MM.1S (cell line): ENCODE measurements around the gene SLIT3.

Experiments
- CTCF ChIP-seq: fragments of 300-600 bp; sonication (generic); IDR thresholded peaks from 2 replicates; pipeline ENCODE4 v1.5.1; 2016; ENCODE audit warnings: antibody characterized with exemption, low read length, mixed read lengths
- EZH2 ChIP-seq: fragments of 300-600 bp; sonication (generic); optimal IDR thresholded peaks from 2 replicates; pipeline ENCODE3; 2017; ENCODE audit warnings: low read depth, mild to moderate bottlenecking, antibody characterized with exemption, low read length, mixed read lengths
- EZH2phosphoT487 ChIP-seq: fragments of 300-600 bp; sonication (generic); IDR thresholded peaks from 2 replicates; pipeline ENCODE4 v1.6.1; 2018; ENCODE audit warnings: antibody characterized with exemption, low read length

GRCh38 chr5:168683247-168683926, 617.6 kb downstream of the SLIT3 start:
- no peak for TF ChIP-seq CTCF
- TF ChIP-seq EZH2 = no peak
- TF ChIP-seq EZH2phosphoT487 = no peak
